ENCODE measurements around the gene ATPAF1.
"Not testable (repeated sequence)": the region's sequence is repeated elsewhere in the genome, so short reads cannot be mapped to it uniquely, and the experiment has no call there.

The ATPAF1 gene

GRCh38 chr1:46667782-46668760 lies at the start of gene ATPAF1:
Gene ATPAF1, minus strand, starts transcription at chr1:46668364. Its CDS starts 42 bp downstream, at chr1:46668322.
- DNase-seq = peak; percentile 19

- DNase-seq = no peak
Observed at GRCh38 chr1:46717654-46718053, 49.5 kb upstream of the ATPAF1 start.

GRCh38 chr1:46714976-46715375 lies 46.8 kb upstream of the ATPAF1 start:
- DNase-seq = no peak

- DNase-seq = no peak
Observed at GRCh38 chr1:46708121-46708520, 40.0 kb upstream of the ATPAF1 start.

- DNase-seq = no peak
Observed at GRCh38 chr1:46705408-46705807, 37.2 kb upstream of the ATPAF1 start.

- no peak for DNase-seq
Observed at GRCh38 chr1:46703927-46704641, 35.9 kb upstream of the ATPAF1 start.

GRCh38 chr1:46699666-46700065 lies 31.5 kb upstream of the ATPAF1 start:
- DNase-seq = no peak

- DNase-seq = no peak
Observed at GRCh38 chr1:46697053-46697452, 28.9 kb upstream of the ATPAF1 start.

- not testable (repeated sequence) for DNase-seq
Observed at GRCh38 chr1:46694676-46695075, 26.5 kb upstream of the ATPAF1 start.

- DNase-seq = no peak
Observed at GRCh38 chr1:46692811-46693770, 24.9 kb upstream of the ATPAF1 start.

- DNase-seq = no peak
Observed at GRCh38 chr1:46691997-46692790, 24.0 kb upstream of the ATPAF1 start.

GRCh38 chr1:46690931-46691421 lies 22.8 kb upstream of the ATPAF1 start:
- DNase-seq = no peak

- DNase-seq = no peak
Observed at GRCh38 chr1:46689897-46690296, 21.7 kb upstream of the ATPAF1 start.

GRCh38 chr1:46689356-46689755 lies 21.2 kb upstream of the ATPAF1 start:
- peak; percentile 10 for DNase-seq

- DNase-seq = no peak
Observed at GRCh38 chr1:46687921-46688509, 19.9 kb upstream of the ATPAF1 start.

- DNase-seq = peak; percentile 4
Observed at GRCh38 chr1:46687093-46687659, 19.0 kb upstream of the ATPAF1 start.

GRCh38 chr1:46686255-46686654 lies 18.1 kb upstream of the ATPAF1 start:
- DNase-seq = no peak

- DNase-seq = no peak
Observed at GRCh38 chr1:46684670-46685069, 16.5 kb upstream of the ATPAF1 start.

GRCh38 chr1:46682064-46682463 lies 13.9 kb upstream of the ATPAF1 start:
- DNase-seq = no peak

GRCh38 chr1:46681333-46682034 lies 13.3 kb upstream of the ATPAF1 start:
- no peak for DNase-seq
